Smooth muscle cell (in vitro differentiated cells): ENCODE data around the gene TMC1. TPM values are rescaled to one million over a fixed set of nuclear protein-coding genes. Genes with fewer than 3 reads are reported as not detected.

ENCODE experiments used
- DNase-seq: peaks from one replicate; lab custom pipeline; 2025; ENCODE audit not compliant: unreplicated experiment; lab: John Stamatoyannopoulos, UW
- H2AFZ ChIP-seq: fragments of 200-600 bp; sonication (generic); 2 replicates; pipeline ENCODE4 v1.6.0; 2016; ENCODE audit warnings: antibody characterized with exemption, low read depth, mild to moderate bottlenecking
- H3F3A ChIP-seq: fragments of 200-600 bp; sonication (generic); 2 replicates; pipeline ENCODE4 v1.6.0; 2017; ENCODE audit warnings: antibody characterized with exemption, low read depth
- H3K27ac ChIP-seq: fragments of 200-600 bp; sonication (generic); 2 replicates; pipeline ENCODE4 v1.5.1; 2016; ENCODE audit warnings: low read depth, mild to moderate bottlenecking
- H3K27me3 ChIP-seq: fragments of 200-600 bp; sonication (generic); 2 replicates; pipeline ENCODE4 v1.6.1; 2016; ENCODE audit warnings: low read depth, mild to moderate bottlenecking
- H3K36me3 ChIP-seq: fragments of 200-600 bp; sonication (generic); 2 replicates; pipeline ENCODE4 v1.5.1; 2016; ENCODE audit warnings: low read depth
- H3K4me1 ChIP-seq: fragments of 200-600 bp; sonication (generic); 2 replicates; pipeline ENCODE4 v1.5.1; 2016; ENCODE audit warnings: low read depth
- H3K4me2 ChIP-seq: fragments of 200-600 bp; sonication (generic); 2 replicates; pipeline ENCODE4 v1.6.0; 2016; ENCODE audit warnings: mild to moderate bottlenecking
- H3K4me3 ChIP-seq: fragments of 200-600 bp; sonication (generic); 2 replicates; pipeline ENCODE4 v1.5.1; 2016; ENCODE audit warnings: mild to moderate bottlenecking
- H3K79me2 ChIP-seq: fragments of 200-600 bp; sonication (generic); 2 replicates; pipeline ENCODE4 v1.6.0; 2016; ENCODE audit warnings: low read depth, mild to moderate bottlenecking
- H3K9ac ChIP-seq: fragments of 200-600 bp; sonication (generic); 2 replicates; pipeline ENCODE4 v1.6.0; 2016; ENCODE audit warnings: low read depth
- H3K9me3 ChIP-seq: fragments of 200-600 bp; sonication (generic); replicated peaks from 2 replicates; pipeline ENCODE4 v1.5.1; 2016; ENCODE audit warnings: low read depth
- H4K20me1 ChIP-seq: fragments of 200-600 bp; sonication (generic); 2 replicates; pipeline ENCODE4 v1.6.0; 2016; ENCODE audit warnings: low read depth
- WGBS: methylation state at CpG from one replicate; pipeline ENCODE4 v1.1.7; 2016; ENCODE audit warnings: low lambda C conversion rate; 5-methylcytosine and 5-hydroxymethylcytosine counted together
- polyA plus RNA-seq: library from polyadenylated mRNA; unstranded; fragments of >200 nt; fragmentation: Nextera tagmentation; extraction: Ambion mirVana; gene quantifications from 2 replicates; pipeline ENCODE4 v1.2.1, GENCODE V29; 2016
- total RNA-seq: library from RNA; depleted of rRNA; stranded (reverse); fragments of >200 nt; gene quantifications from 2 replicates; pipeline ENCODE4 v1.2.3, GENCODE V29; 2014
- TF ChIP-seq, protein P1 (sequence below): fragments of 200-600 bp; sonication (generic); IDR thresholded peaks from 2 replicates; pipeline ENCODE4 v1.5.1; 2017; ENCODE audit warnings: borderline replicate concordance, mild to moderate bottlenecking, antibody characterized with exemption; ENCODE audit not compliant: insufficient read depth, poor library complexity, severe bottlenecking

Gene TMC1
- total and polyA plus RNA-seq, 2 experiments from 2014 or later: not detected

DNA sequence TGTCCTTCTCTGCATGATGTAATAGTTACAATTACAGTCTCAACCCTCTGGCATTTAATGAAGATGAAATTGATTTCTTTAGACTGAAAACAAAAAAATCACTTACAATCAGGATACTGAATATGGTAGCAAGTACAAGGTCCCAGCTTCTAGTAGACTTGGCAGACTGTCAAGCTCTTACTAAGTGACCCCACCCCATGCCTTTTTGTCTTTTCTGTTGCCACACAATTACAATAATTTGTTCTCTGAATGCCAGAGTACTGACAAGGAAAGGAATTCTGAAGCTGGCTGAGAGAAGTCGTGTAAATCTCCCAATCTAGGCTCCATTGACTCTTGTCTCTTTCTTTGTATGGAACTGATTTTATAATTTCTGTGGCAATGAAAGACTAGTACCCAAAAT, 154.2 kb downstream of the TMC1 start:
- Histone ChIP-seq H3F3A (no peaks in the 10 kb centered on the region), H3K79me2 (no peaks in the 10 kb centered on the region), H3K9ac (no peak overlapping the region), H3K4me2 (no peak overlapping the region), H3K9me3 (no peaks in the 10 kb centered on the region), H2AFZ (no peak overlapping the region), H3K27ac (no peak overlapping the region), H3K4me1 (peaks cover 6% of the 10 kb centered on the region), H3K36me3 (no peaks in the 10 kb centered on the region), H3K27me3 (no peaks in the 10 kb centered on the region), H4K20me1 (no peaks in the 10 kb centered on the region), H3K4me3 (no peak overlapping the region)
- TF ChIP-seq, protein P1, sequence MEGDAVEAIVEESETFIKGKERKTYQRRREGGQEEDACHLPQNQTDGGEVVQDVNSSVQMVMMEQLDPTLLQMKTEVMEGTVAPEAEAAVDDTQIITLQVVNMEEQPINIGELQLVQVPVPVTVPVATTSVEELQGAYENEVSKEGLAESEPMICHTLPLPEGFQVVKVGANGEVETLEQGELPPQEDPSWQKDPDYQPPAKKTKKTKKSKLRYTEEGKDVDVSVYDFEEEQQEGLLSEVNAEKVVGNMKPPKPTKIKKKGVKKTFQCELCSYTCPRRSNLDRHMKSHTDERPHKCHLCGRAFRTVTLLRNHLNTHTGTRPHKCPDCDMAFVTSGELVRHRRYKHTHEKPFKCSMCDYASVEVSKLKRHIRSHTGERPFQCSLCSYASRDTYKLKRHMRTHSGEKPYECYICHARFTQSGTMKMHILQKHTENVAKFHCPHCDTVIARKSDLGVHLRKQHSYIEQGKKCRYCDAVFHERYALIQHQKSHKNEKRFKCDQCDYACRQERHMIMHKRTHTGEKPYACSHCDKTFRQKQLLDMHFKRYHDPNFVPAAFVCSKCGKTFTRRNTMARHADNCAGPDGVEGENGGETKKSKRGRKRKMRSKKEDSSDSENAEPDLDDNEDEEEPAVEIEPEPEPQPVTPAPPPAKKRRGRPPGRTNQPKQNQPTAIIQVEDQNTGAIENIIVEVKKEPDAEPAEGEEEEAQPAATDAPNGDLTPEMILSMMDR: no peak
- 50% methylated on average over 1 of the region's 1 CpG for WGBS
- DNase-seq: no peak

GRCh38 chr9:72680593-72681282, 159.3 kb downstream of the TMC1 start:
- Histone ChIP-seq H3K79me2 (no peaks in the 10 kb centered on the region), H3K4me2 (peak overlapping the region; percentile 25), H3K36me3 (no peaks in the 10 kb centered on the region), H3K27ac (no peak overlapping the region), H3F3A (no peaks in the 10 kb centered on the region), H2AFZ (peak overlapping the region; percentile 75), H3K27me3 (no peaks in the 10 kb centered on the region), H3K4me1 (peaks cover 15% of the 10 kb centered on the region), H3K9ac (no peak overlapping the region), H3K4me3 (no peak overlapping the region), H3K9me3 (no peaks in the 10 kb centered on the region), H4K20me1 (no peaks in the 10 kb centered on the region)
- TF ChIP-seq, protein P1: no peak
- 15% methylated on average over 2 of the region's 2 CpGs for WGBS
- no peak for DNase-seq

- Histone ChIP-seq H3K27ac (no peak overlapping the region), H3K9ac (no peak overlapping the region), H3K4me1 (peaks cover 15% of the 10 kb centered on the region), H2AFZ (peak overlapping the region; percentile 75), H4K20me1 (no peaks in the 10 kb centered on the region), H3K9me3 (no peaks in the 10 kb centered on the region), H3K79me2 (no peaks in the 10 kb centered on the region), H3K4me2 (no peak overlapping the region), H3K4me3 (no peak overlapping the region), H3K36me3 (no peaks in the 10 kb centered on the region), H3K27me3 (no peaks in the 10 kb centered on the region), H3F3A (no peaks in the 10 kb centered on the region)
- DNase-seq: no peak
- WGBS: 38% methylated on average over 1 of the region's 1 CpG
- TF ChIP-seq, protein P1: no peak
Observed at GRCh38 chr9:72681283-72681630, 159.8 kb downstream of the TMC1 start.

GRCh38 chr9:72684615-72685014, 163.2 kb downstream of the TMC1 start:
- Histone ChIP-seq H3F3A (no peaks in the 10 kb centered on the region), H2AFZ (no peak overlapping the region), H3K27ac (no peak overlapping the region), H3K9me3 (no peaks in the 10 kb centered on the region), H3K36me3 (no peaks in the 10 kb centered on the region), H3K9ac (no peak overlapping the region), H3K4me2 (no peak overlapping the region), H3K27me3 (no peaks in the 10 kb centered on the region), H3K4me1 (peaks cover 15% of the 10 kb centered on the region), H4K20me1 (no peaks in the 10 kb centered on the region), H3K79me2 (no peaks in the 10 kb centered on the region), H3K4me3 (no peak overlapping the region)
- TF ChIP-seq, protein P1: no peak
- no peak for DNase-seq
- 99% methylated on average over 2 of the region's 2 CpGs for WGBS
